Measurements from ENCODE around the gene CTNS. TPM values are rescaled to one million over a fixed set of nuclear protein-coding genes. Genes with fewer than 3 reads are reported as not detected.

The CTNS gene
- total and polyA plus RNA-seq, 8 donors, result 4.0 to 74.5 (median 11.9) TPM

GRCh38 chr17:3658784-3659449, 22.4 kb downstream of the CTNS start:
- no peak overlapping the region for H3K4me3 ChIP-seq
- no peak for TF ChIP-seq POLR2AphosphoS5 (IDR thresholded peaks at IDR 0.05)
- no peak for TF ChIP-seq POLR2A (IDR thresholded peaks at IDR 0.05)
- TF ChIP-seq EP300 (IDR thresholded peaks at IDR 0.05), result no peak
- no peak for TF ChIP-seq CTCF (IDR thresholded peaks at IDR 0.05)
- intact Hi-C loops (cut with DNase I; ENCODE audit: low total_unique reads), result no loop called here
- H3K27me3 ChIP-seq, result no peaks in the 10 kb centered on the region
- no peak for DNase-seq
- peak overlapping the region; percentile 63 to 90 (median 68) for H3K27ac ChIP-seq
- WGBS, 5 donors, result 66 to 78% (median 75%) methylated on average over 22 of the region's 22 CpGs
- peaks cover 18 to 69% (median 53%) of the 10 kb centered on the region in 4 donors for H3K36me3 ChIP-seq
- no peaks in the 10 kb centered on the region for H3K9me3 ChIP-seq
- H3K4me1 ChIP-seq, result peaks cover 28 to 65% (median 32%) of the 10 kb centered on the region in 4 donors

DNA sequence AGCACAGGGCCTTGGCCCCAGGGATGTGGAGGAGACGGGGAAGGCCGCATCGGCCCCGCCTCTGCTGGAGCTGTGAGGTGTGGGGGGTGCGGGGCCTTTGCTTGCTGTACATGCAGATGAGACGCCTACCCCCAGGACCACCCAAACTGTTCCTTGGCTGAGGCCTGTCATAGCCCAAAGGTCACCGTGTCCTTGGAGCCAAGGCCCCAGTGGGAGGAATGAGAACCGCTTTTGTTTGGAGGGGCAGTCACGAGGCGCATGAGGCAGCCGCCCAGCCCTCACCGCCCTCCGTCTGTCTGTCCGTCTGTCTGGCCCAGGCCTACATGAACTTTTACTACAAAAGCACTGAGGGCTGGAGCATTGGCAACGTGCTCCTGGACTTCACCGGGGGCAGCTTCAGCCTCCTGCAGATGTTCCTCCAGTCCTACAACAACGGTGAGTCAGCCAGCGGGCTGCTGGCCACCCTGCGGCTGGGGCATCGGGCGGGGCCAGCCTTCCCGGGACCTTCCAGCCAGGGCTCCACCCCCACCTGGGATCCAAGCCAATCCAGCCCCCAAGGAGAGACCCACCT, 23.1 kb downstream of the CTNS start:
- intact Hi-C loops (cut with DNase I; ENCODE audit: low total_unique reads), result no loop called here
- H3K27me3 ChIP-seq, result no peaks in the 10 kb centered on the region
- H3K4me3 ChIP-seq, result no peak overlapping the region
- peak overlapping the region; percentile 63 to 90 (median 68) for H3K27ac ChIP-seq
- peaks cover 25 to 74% (median 60%) of the 10 kb centered on the region in 4 donors for H3K36me3 ChIP-seq
- H3K4me1 ChIP-seq, result peaks cover 29 to 72% (median 32%) of the 10 kb centered on the region in 4 donors
- 30 to 46% (median 43%) methylated on average over 14 to 22 of the region's 22 CpGs for WGBS, 5 donors
- peak; percentile 76 to 78 for DNase-seq
- TF ChIP-seq POLR2AphosphoS5 (IDR thresholded peaks at IDR 0.05) (peak in 1 of 3 donors; percentile 74), CTCF (IDR thresholded peaks at IDR 0.05) (no peak)
- H3K9me3 ChIP-seq, result no peaks in the 10 kb centered on the region

DNA sequence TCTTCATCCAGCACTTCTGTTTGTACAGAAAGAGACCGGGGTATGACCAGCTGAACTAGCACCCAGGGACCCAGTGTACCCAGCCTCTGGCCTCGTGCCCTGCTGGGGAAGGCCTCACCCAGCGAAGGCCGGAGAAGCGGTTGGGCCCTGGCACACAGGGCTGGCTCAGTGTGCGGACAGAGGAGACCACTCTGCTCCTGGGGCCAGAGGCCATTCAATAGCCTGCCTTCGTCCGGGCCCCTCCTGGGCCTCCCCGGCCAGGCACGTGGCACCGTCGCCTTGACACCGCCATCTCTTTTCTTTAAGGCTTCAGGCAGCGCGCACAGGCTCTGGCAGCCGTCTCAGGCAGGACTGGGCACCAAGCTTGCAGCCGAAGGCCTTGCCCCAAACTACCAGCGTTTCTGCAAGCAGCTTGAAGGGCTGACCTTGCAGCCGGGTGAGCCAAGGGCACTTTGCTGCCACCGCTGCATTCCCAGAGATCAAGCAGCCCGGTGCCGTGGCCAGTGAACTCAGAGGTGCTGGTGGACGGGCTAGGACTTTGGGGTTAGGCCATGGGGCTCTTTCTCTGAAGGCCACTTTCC, 23.8 kb downstream of the CTNS start:
- peaks cover 32 to 80% (median 35%) of the 10 kb centered on the region in 4 donors for H3K4me1 ChIP-seq
- H3K9me3 ChIP-seq, result no peaks in the 10 kb centered on the region
- intact Hi-C loops (cut with DNase I; ENCODE audit: low total_unique reads), result no loop called here
- DNase-seq, result peak in 1 of 2 donors; percentile 69
- H3K27ac ChIP-seq, result peak overlapping the region; percentile 63 to 90 (median 68)
- TF ChIP-seq EP300 (IDR thresholded peaks at IDR 0.05) (no peak), POLR2AphosphoS5 (IDR thresholded peaks at IDR 0.05) (peak in 1 of 3 donors; percentile 45)
- H3K4me3 ChIP-seq, result no peak overlapping the region
- no peaks in the 10 kb centered on the region for H3K27me3 ChIP-seq
- 46 to 78% (median 57%) methylated on average over 13 to 23 of the region's 23 CpGs for WGBS, 5 donors
- H3K36me3 ChIP-seq, result peaks cover 24 to 72% (median 62%) of the 10 kb centered on the region in 4 donors

GRCh38 chr17:3663102-3664011, 26.8 kb downstream of the CTNS start:
- Histone ChIP-seq H3K9me3 (no peaks in the 10 kb centered on the region), H3K4me3 (no peak overlapping the region), H3K4me1 (peaks cover 46 to 95% (median 54%) of the 10 kb centered on the region in 4 donors), H3K27me3 (no peaks in the 10 kb centered on the region), H3K36me3 (peaks cover 24 to 50% (median 42%) of the 10 kb centered on the region in 4 donors), H3K27ac (peak overlapping the region in 1 of 5 donors; percentile 49)
- intact Hi-C loops (cut with DNase I; ENCODE audit: low total_unique reads), result no loop called here
- WGBS, 5 donors, result 86 to 92% (median 89%) methylated on average over 22 to 33 of the region's 33 CpGs
- TF ChIP-seq CTCF (IDR thresholded peaks at IDR 0.05) (no peak), POLR2A (IDR thresholded peaks at IDR 0.05) (no peak), EP300 (IDR thresholded peaks at IDR 0.05) (no peak), POLR2AphosphoS5 (IDR thresholded peaks at IDR 0.05) (no peak)
- DNase-seq, result no peak

Measured in stomach (tissue), 9 donors.